Activated T-cell treated with anti-CD3 and anti-CD28 coated beads for 1 hour (primary cell): ENCODE measurements around the gene GASK1A.

ENCODE experiments used
- DNase-seq: peaks from one replicate; pipeline ENCODE4 v3.0.0-alpha.2; 2020; ENCODE audit warnings: low read depth

GASK1A gene

GRCh38 chr3:42983927-42984326 is 4.8 kb downstream of the GASK1A start:
- DNase-seq = no peak

DNA sequence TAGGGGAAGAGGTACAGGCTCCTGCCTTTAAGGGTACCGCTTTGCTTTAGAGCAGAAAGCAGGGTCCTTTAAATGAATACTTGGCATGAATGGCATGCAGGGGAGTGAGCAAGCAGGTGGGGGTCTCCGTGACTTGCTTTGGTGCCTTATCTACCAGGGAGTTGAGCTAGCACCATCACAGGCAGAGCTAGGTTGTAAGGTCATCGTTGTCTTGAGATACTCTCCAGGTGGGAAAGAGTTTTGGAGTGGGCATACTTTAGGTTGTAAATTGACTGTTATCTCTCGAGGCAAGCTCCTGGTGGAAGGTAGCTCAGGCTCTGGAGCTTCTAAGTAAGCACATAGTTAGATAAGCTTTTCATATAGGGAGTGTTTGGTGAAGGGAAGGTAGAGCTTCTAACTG is 5.6 kb downstream of the GASK1A start:
- no peak for DNase-seq

DNA sequence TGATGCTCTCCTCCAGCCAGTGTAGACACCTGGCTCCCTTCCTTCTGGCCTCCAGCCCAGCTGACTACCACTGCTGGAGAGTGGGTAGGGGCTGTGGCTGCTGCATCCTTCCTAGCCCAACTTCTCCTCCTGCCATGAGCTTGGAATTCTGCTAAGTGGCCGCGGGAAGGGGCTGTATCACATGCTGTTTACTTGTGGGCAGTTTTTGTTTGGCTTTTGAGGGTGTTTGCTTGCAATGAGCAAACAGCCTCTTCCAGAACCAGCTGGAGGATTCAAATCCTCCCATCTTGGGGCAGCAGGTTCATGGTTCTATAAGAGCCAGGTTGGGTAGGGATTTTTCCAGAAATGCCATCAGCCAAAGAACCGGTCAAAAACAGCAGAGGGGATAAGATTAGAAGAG is 9.0 kb downstream of the GASK1A start:
- DNase-seq = no peak

- DNase-seq = no peak
Measured at GRCh38 chr3:42988566-42988965, 9.5 kb downstream of the GASK1A start.

GRCh38 chr3:42991341-42992315 is 12.5 kb downstream of the GASK1A start:
- DNase-seq = no peak

GRCh38 chr3:42994595-42994994 is 15.5 kb downstream of the GASK1A start:
- no peak for DNase-seq

- DNase-seq = no peak
Measured at GRCh38 chr3:42996021-42996420, 16.9 kb downstream of the GASK1A start.

DNA sequence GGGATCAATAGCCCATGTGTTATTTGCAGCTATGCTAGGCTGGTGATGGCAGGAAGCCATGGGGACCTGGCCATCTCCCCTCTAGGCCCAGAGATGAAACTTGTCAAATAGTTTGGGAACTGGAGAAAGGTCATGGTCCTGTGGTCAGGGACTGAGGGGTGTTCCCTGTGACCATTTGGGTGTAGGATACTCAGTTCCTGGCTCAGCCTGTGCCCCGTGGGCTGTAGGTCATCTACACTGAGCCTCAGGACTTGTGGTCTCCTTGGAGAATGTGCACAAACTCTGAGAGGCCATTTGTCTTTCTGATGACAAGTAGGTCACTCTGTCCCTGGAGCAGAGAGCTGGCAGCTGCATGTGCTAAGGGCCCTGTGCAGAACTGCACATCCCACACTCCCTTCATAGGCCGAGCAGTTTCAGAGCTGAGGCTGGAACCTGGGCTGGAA is 17.5 kb downstream of the GASK1A start:
- no peak for DNase-seq

- DNase-seq = no peak
Measured at GRCh38 chr3:42999212-42999611, 20.1 kb downstream of the GASK1A start.

- DNase-seq = no peak
Measured at GRCh38 chr3:42999632-43000031, 20.5 kb downstream of the GASK1A start.

DNA sequence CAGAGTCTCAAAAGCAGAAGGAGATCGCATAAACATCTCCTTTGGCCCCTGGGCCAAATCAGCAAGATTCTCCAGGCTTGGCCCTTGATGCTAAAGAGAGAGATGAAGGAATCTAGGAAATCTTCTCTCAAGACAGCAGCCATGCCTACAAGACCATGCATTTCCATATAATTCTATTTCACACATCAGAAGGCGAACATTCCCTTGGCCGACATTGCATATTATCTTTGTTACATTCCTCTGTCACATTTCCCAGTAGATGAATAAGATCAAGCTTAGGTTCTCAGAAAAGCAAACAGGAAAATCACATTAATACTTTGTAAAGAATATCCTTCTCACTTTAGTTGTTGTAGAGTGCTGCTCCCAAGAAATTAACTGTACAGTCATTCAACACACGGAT is 21.3 kb downstream of the GASK1A start:
- DNase-seq = no peak

GRCh38 chr3:43001094-43001553 is 22.0 kb downstream of the GASK1A start:
- no peak for DNase-seq

GRCh38 chr3:43001556-43002121 is 22.5 kb downstream of the GASK1A start:
- DNase-seq = no peak

DNA sequence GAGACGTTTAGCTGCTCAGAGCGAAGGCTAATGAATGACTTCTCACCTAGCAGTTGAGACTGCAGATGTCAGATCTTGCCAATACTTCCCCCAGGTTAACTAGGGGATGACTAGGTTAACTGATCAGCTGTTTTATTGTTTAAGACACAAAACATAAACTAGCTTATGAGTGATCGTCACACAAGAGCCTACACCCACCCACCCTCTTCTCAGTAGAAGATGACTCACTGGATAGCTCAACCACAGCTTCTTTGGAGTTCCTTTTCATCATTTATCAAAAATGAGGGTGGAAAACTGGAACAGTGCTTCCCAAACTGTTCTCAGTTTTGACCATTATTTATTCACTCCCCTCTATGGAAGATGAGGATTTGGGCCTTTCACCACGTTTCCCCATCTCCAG is 25.2 kb downstream of the GASK1A start:
- DNase-seq = no peak

GRCh38 chr3:43005253-43005652 is 26.1 kb downstream of the GASK1A start:
- no peak for DNase-seq

DNA sequence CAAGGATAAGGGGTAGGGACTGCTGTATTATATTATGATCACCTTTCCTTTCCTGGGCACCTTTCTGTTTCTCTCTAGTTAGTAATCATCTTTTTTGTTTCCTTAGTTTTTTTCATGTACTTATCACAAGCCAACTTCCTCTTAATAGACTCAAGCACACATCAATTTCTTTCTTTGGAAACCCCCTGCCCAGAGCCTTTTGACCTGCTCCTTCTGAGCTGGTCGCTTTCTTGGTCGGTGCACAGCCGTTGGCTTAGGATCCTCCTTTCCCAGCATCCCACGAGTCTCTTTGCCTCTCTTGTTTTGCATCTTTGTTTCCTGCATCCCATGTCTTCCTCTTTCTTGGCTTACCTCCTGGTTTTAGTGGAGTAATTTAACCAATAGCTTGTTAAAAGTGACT is 26.9 kb downstream of the GASK1A start:
- DNase-seq = no peak

DNA sequence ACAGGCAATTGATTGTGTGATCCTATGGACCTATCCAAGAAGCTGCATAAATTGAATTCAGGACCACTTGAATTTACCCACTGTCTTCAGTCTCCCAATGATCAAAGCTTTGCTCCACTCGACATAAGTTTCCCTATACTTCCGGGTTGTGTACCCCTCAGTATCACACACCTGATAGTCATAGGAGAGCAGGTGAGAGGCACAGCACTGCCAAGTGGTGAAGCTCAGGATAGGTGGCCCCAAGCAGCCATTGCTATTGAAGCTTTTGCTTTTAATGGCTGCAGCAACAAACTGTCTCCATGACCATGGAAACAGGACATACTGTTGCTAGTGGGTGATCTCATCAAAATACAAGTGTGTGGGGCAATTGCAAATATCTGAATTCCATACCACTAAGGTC is 27.7 kb downstream of the GASK1A start:
- DNase-seq = no peak

DNA sequence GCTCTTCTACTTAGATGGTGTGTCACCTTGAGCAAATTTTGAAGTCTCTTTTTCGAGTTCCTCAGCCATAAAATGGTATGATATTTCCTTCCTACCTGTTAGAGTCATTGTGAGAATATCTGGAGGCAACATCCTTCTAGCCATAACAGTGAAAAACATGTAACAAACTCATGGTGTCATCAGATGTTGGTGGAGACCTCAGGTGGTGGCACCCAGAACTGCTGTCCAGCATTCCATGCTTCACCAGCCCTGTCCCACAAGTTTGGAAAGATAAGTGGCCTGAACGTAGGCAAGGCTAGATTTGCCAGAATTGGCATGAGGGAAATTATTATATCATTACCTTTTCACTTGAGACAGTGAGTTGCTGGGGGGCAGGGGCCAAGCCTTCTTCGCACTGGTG is 30.4 kb downstream of the GASK1A start:
- DNase-seq = no peak

DNA sequence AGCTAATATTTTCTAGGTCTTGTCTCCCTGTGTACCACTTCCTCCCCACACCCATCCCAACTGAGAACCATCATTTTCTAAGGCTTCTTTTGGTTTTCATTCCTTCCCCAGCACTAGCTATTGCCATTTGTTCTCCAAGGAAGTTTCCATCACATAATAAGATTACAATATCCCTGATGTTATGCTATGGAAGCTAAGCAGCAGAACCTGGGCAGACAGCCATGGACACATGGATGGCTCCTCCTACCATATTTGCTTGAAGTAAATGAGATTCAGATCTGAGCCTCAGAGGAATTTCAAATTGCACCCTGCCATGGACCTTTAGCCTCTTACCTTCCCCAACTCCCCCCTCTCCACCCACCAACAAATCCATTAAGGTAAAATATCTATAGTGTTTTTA is 31.5 kb downstream of the GASK1A start:
- no peak for DNase-seq

DNA sequence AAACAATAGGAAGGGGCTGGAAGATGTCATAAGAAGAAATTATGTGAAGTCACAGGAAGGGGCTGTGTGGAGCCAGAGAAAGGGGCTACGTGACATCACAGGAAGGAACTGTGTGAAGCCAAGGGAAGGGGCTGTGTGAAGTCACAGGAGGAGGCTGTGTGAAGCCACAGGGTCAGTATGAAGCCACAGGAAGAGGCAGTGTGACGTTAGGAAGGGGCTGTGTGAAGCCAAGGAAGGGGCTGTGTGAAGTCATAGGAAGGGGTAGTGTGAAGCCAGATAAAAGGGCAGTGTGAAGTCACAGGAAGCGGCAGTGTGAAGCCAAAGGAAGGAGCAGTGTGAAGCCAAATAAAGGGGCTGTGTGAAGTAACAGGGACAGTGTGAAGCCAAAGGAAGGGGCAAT is 32.5 kb downstream of the GASK1A start:
- no peak for DNase-seq

- DNase-seq = no peak
Measured at GRCh38 chr3:43012174-43012573, 33.1 kb downstream of the GASK1A start.

DNA sequence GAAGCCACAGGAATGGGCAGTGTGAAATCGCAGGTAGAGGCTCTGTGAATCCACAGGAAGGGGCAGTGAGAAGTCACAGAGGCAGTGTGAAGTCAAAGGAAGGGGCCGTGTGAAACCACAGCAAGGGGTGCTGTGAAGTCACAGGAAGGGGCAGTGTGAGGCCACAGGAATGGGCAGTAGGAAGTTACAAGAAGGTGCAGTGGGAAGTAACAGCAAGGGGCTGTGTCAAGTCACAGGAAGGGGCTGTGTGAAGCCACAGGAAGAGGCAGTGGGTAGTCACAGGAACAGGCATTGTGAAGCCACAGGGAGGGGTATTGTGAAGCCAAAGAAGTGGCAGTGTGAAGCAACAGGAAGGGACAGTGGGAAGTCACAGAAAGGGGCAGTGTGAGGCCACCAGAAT is 34.1 kb downstream of the GASK1A start:
- no peak for DNase-seq

DNA sequence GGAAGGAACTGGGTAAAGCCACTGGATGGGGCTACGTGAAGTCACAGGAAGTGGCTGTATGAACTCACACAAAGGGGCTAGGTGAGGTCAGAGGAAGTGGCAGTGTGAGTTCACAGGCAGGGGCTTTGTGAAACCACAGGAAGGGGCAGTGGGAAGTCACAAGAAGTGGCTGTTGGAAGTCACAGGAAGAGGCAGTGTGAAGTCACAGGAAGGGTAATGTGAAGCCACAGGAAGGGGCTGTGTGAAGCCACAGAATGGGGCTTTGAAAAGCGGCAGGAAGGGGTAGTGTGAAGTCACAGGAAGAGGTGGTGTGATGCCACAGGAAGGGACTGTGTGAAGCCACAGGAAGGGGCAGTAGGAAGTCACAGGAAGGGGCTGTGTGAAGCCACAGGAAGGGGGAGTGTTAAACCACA is 34.6 kb downstream of the GASK1A start:
- no peak for DNase-seq

DNA sequence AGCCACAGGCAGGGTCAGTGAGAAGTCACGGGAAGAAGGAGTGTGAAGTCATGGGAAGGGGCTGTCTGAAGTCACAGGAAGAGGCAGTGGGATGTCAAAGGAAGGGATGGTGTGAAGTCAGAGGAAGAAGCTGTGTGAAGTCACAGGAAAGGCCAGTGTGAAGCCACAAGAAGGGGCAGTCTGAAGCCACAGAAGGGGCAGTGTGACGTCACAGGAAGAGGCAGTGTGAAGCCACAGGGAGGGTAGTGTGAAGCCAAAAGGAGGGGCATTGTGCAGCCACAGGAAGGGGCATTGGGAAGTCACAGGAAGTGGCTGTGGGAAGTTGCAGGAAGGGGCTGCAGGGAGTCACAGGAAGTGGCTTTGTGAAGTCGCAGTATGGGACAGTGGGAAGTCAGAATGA is 35.1 kb downstream of the GASK1A start:
- DNase-seq = no peak
